DOHH2 (cell line): ENCODE measurements around the gene SIMC1.

ENCODE experiments used
- EZH2phosphoT487 ChIP-seq: fragments of 200-600 bp; sonication (generic); IDR thresholded peaks from 2 replicates; pipeline ENCODE4 v1.6.1; 2017; ENCODE audit warnings: borderline replicate concordance, mild to moderate bottlenecking, antibody characterized with exemption, low read length, moderate library complexity, mixed read lengths
- TF ChIP-seq, protein P1 (sequence below): fragments of 200-600 bp; sonication (generic); IDR thresholded peaks from one replicate; pipeline ENCODE4 v1.5.1; 2014; ENCODE audit warnings: antibody characterized with exemption, mild to moderate bottlenecking, low read depth, low read length; ENCODE audit not compliant: poor library complexity, severe bottlenecking

DNA sequence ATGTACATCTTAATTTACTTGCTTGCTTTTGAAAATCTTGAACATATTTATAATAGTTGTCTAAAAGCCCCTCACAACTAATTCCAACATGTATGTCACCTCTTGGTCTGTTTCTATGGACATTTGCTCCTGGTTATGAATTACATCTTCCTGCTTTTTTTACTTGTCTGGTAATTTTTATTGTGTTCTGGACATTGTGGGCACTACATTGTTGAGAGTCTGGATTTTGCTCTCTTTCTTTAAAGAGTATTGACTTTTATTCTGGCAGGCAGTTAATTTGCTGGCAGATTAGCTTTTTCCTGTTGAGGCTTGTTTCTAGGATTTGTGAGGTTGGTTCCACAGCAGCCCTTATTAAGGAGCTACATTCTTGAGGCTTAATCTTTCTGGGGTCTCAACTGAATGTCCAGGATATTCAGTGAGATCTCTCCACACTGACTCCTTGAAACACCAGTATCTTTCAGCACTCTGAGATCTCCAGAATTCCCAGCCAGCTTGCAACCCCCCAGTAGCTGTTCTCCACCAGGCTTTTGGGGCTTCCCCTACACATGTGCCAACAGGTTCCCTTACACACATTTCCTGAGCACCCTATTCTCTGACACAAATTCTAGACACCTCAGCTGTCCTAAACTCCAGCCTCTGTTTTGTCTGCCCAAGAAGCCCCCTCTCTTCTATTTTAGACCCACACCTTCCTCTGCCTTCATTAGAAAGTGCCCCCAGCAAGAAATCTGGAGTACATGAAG is 96.0 kb downstream of the SIMC1 start:
- TF ChIP-seq, protein P1, sequence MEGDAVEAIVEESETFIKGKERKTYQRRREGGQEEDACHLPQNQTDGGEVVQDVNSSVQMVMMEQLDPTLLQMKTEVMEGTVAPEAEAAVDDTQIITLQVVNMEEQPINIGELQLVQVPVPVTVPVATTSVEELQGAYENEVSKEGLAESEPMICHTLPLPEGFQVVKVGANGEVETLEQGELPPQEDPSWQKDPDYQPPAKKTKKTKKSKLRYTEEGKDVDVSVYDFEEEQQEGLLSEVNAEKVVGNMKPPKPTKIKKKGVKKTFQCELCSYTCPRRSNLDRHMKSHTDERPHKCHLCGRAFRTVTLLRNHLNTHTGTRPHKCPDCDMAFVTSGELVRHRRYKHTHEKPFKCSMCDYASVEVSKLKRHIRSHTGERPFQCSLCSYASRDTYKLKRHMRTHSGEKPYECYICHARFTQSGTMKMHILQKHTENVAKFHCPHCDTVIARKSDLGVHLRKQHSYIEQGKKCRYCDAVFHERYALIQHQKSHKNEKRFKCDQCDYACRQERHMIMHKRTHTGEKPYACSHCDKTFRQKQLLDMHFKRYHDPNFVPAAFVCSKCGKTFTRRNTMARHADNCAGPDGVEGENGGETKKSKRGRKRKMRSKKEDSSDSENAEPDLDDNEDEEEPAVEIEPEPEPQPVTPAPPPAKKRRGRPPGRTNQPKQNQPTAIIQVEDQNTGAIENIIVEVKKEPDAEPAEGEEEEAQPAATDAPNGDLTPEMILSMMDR: no peak
- no peak for TF ChIP-seq EZH2phosphoT487
